OCI-LY7 (cell line): ENCODE results near the gene IFT43.

Experiments used
- CTCF ChIP-seq: fragments of 200-600 bp; sonication (generic); conservative IDR thresholded peaks from 2 replicates; pipeline ENCODE4 v1.5.1; 2014; ENCODE audit warnings: mild to moderate bottlenecking, antibody characterized with exemption, low read length, moderate library complexity, mixed read lengths
- EZH2phosphoT487 ChIP-seq: fragments of 200-600 bp; sonication (generic); IDR thresholded peaks from 2 replicates; pipeline ENCODE4 v1.6.1; 2018; ENCODE audit warnings: low read depth, borderline replicate concordance, mild to moderate bottlenecking, mixed run types, antibody characterized with exemption, low read length, moderate library complexity, mixed read lengths

- TF ChIP-seq CTCF (no peak), EZH2phosphoT487 (no peak)
Observed at GRCh38 chr14:75981426-75982265, 3.9 kb upstream of the IFT43 start, which contains the start of gene TGFB3.
